NCI-H2081 treated with DMSO at 0.1 percent for 48 hours (cell line): Measurements from ENCODE around the gene SH3TC1.

Experiments
- DNase-seq: peaks from one replicate; lab custom pipeline; 2025; lab: John Stamatoyannopoulos, UW

The SH3TC1 gene

DNA sequence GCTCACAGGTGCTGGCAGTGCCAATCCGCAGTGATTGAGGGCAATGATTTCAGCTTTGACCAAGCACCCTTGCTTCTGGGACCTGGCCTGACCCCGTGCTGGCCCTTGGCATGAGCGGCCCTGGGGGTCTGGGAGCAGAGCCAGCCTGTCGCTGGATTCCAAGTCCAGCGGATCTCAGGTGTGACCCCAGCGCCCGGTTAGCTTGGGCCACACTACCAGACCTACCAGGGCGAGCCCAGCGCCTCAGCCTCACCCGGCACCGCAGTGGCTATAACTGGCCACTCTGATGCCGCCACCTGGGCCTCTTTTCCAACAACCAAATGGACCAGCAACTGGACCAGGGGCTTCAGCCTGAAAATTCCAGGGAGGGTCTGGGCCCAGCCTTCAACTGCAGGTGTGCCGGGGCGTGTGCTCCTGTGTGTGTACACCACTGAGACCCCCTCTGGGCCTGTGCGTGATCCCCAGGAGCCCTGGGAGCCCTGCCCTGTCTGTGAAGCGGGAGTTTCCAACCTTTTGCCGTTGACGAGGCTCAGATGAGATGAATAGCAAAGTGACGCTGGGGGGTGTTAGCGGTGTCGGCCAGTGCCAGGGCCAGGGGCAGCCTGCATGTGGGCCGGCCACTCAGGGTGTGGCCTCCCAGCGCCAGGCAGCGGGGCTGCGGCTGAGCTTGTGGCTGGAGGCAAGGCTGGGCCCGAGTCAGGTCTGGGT lies 658 bp downstream of the SH3TC1 start:
- DNase-seq: no peak

DNA sequence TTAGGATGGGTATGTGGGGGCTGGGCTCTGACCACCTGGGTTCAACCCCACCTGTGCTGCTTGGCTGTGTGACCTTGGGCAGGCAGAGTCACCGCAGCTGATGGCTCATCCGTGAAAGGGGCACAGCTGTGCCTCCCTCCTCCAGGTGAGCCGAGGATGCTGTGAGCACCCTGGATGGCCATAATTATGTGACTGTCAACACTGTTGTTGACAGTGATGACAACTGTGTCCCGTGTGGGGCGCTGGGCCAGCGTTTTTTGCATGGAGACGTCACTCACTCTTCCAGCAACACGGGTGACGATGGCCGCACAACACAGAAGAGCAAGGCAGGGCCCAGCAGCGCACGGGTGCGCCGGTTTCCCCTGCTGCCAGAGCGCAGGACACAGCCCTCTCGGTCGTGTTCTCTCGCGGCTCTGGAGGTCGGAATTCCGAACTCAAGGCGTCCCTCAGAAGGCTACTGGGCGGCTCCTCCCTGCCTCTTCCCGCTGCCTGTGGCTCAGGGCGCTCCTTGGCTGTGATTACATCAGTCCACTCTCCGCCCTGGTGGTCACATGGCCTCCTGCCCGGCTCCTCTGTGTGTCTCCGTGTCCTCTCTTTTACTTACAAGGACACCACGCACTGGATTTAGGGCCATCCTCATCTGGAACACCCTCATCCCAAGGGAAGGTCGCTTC lies 1.3 kb downstream of the SH3TC1 start:
- no peak for DNase-seq

DNA sequence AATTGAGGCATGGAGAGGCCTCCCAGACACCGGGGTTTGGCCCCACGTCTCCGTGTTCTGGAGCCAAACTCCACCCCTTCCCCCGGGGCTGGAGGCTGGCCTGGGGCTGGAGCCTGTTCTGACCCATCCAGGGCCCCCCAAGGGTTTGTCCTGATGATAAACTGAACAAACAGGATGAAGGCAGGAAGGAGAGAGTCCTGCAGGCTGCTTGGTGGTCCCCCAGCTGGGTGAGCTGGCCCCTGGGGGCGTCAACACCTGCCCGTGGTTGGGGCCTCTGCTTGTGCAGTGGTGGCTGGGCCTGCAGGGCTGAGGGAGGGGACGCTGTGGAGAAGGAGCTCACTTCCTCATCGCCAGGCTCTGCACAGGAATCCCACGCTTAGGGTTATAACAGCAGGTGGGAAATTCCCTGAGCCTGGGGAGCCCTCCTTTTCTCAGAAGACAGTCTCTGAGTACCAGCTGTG lies 2.3 kb downstream of the SH3TC1 start:
- no peak for DNase-seq

GRCh38 chr4:8202108-8203051 lies 3.3 kb downstream of the SH3TC1 start:
- no peak for DNase-seq

- DNase-seq: no peak
Observed at GRCh38 chr4:8203052-8203401, 3.9 kb downstream of the SH3TC1 start.

GRCh38 chr4:8203817-8204216 lies 4.7 kb downstream of the SH3TC1 start:
- no peak for DNase-seq

- DNase-seq: no peak
Observed at GRCh38 chr4:8204576-8205227, 5.6 kb downstream of the SH3TC1 start.

- DNase-seq: no peak
Observed at GRCh38 chr4:8205241-8205707, 6.2 kb downstream of the SH3TC1 start.

DNA sequence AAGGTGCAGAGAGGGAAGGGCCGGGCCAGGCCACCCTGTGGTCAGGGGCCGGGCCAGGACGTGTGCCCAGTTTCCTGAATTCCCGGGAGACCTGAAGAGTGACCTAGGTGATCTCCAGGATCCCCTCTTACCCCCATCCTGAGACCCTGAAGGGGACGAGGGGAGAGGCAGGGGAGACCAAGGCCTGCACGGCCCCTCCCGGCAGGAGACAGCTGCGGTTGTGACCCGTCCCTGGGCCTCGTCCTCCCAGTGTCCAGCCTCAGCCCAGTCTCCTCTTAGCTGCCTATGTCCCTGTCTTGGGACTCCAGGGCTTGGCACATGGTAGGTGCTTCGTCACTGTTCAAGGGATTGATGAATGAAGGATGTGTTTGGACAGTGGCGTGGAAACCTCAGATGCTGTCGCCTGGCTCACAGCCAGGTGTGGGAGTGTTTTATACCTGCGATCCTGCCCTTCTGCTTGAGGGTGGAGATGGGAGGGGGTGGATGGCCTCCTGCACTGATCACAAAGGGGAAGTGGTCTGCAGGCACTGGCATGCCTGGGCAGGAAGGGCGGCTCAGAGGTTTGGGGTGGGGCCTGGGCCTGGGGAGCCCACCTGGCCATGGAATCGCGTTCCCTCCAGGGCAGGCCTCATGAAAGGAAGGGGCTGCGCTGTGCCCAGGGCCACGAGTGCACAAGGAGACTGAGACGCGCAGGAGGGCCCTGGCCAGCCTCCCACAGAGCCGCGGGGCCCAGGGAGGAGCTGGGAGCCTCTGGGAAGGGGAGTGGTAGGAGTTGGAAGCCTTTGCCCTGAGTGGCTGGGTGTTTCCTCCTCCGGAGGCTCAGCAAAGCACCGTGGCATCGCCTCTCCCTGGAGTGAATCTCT lies 6.9 kb downstream of the SH3TC1 start:
- peak; percentile 38 for DNase-seq

DNA sequence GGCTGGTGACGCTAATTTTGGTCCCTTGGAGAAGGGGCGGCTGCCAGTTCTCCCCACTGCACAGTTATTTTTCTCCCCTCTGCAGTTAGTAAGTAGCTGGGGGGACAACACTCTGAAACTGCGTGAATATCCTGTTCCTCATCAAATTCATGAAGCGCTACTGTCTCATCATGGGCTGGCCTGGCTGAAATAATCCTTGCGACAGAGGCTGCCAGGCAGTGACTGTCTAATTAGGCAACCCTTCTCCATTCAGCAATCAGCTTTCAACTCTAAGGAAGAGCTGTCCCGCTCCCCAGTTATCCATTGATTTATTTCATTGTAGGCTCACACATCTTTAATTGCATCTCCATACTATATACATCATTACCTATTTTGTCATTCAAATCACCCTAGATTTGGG lies 8.2 kb downstream of the SH3TC1 start:
- DNase-seq: no peak

GRCh38 chr4:8208565-8208964 lies 9.5 kb downstream of the SH3TC1 start:
- no peak for DNase-seq

GRCh38 chr4:8209181-8209874 lies 10.2 kb downstream of the SH3TC1 start:
- DNase-seq: no peak

DNA sequence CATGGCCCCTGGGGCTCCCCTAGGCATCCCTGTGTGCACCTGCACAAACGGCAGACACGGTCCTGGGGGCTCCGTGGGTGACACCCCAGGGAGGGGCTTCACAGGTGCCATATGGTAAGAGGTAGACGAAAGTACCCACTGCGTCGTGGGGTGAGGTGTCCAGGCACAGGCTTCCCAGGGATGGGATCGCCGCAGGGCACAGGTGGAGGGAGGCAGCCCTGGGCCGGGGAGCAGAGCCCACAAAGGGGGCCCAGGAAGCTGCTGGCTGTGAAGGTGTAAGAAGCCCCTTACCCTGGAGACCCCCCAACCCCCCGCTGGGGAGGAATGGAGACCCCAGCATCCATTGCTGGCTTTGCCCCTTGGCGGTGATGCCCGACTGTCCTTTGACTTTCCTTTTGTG lies 10.9 kb downstream of the SH3TC1 start:
- no peak for DNase-seq

DNA sequence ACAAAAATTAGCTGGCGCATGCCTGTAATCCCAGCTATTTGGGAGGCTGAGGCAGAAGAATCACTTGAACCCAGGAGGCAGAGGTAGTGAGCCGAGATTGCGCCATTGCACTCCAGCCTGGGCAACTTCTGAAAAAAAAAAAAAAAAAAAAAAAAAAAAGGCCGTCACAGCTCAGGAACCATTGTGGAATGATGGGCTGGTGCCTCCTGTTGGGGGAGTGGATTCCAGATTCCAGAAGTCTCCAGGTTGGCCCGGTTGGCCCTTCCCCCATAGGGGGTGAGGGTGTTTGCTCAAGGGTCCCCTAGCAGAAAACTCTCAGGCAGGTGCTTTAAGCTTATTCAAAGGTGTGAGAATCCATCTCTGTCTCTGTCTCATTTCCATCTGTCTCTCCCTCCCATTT lies 11.5 kb downstream of the SH3TC1 start:
- DNase-seq: no peak

GRCh38 chr4:8211251-8211650 lies 12.2 kb downstream of the SH3TC1 start:
- DNase-seq: no peak

GRCh38 chr4:8211737-8212581 lies 12.9 kb downstream of the SH3TC1 start:
- no peak for DNase-seq

- DNase-seq: no peak
Observed at GRCh38 chr4:8212622-8213021, 13.5 kb downstream of the SH3TC1 start.

DNA sequence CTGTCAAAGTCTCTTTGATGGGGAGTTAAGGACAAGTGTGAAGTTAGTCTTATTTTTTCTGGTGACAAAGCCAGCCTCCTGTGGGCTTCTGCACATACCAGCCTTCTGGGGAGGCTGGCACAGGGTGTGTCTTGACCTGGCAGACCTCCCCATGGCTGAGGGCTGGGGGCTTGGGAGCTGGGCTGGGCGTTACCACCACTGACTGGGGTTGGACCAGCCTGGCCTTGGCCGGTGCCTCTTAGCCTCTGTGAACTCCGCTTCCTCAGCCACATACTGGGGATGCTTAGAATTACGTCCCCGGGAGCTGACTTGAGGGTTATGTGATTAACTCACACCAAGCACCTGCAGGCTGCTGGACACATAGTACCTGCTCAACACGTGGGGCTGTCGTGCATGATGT lies 14.0 kb downstream of the SH3TC1 start:
- DNase-seq: no peak

DNA sequence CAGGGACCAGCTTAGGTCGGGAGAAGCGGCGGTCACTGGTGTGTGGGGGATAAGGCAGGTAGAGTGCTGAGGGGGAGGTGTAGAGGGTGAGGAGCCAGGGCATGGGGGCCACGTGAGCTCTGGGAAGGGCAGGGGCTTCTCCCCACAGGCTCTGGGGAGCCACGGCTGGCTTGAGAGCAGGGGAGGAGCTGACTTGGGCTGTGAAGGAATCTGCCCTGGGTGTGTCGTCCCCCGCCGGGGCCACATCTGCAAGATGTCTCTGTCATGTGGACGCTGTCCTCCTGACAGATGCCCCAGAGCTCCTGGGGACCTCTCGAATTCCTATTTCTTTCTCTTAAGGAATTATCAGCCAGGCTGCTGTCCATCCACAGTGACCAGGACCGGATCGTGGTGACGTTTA lies 15.0 kb downstream of the SH3TC1 start:
- no peak for DNase-seq

GRCh38 chr4:8215001-8215427 lies 15.9 kb downstream of the SH3TC1 start:
- peak; percentile 72 for DNase-seq
